AML-193 (cell line): Measurements from ENCODE around the gene CEP250.
"Not testable (repeated sequence)": the region's sequence is repeated elsewhere in the genome, so short reads cannot be mapped to it uniquely, and the experiment has no call there.

Source experiments
- DNase-seq, 2 experiments: peaks; one replicate each; lab custom pipeline; 2025; lab: John Stamatoyannopoulos, UW

Gene CEP250

GRCh38 chr20:35529552-35529951 lies 74.2 kb downstream of the CEP250 start, which contains the start of gene C20orf173:
Gene C20orf173 (minus strand): TSS chr20:35529652. CDS start chr20:35529373, 279 bp downstream.
- no peak for DNase-seq

- no peak for DNase-seq
Observed at GRCh38 chr20:35539756-35540212, 84.4 kb downstream of the CEP250 start.

- DNase-seq = no peak
Observed at GRCh38 chr20:35541118-35541782, 85.9 kb downstream of the CEP250 start.

- peak; percentile 91 to 92 for DNase-seq
Observed at GRCh38 chr20:35541783-35542662, 86.6 kb downstream of the CEP250 start, which contains the start of gene ERGIC3. Gene ERGIC3 (plus strand): TSS chr20:35542078. CDS start chr20:35542098, 20 bp downstream.

GRCh38 chr20:35542990-35543389 lies 87.6 kb downstream of the CEP250 start:
- no peak for DNase-seq

GRCh38 chr20:35544436-35544835 lies 89.0 kb downstream of the CEP250 start:
- no peak for DNase-seq

- DNase-seq = not testable (repeated sequence)
Observed at GRCh38 chr20:35544941-35545340, 89.5 kb downstream of the CEP250 start.

GRCh38 chr20:35546127-35546526 lies 90.7 kb downstream of the CEP250 start:
- DNase-seq = no peak

- no peak for DNase-seq
Observed at GRCh38 chr20:35547329-35547728, 91.9 kb downstream of the CEP250 start.

GRCh38 chr20:35551503-35551902 lies 96.1 kb downstream of the CEP250 start:
- no peak for DNase-seq

GRCh38 chr20:35552914-35553313 lies 97.5 kb downstream of the CEP250 start:
- DNase-seq = no peak

GRCh38 chr20:35555461-35555860 lies 100.1 kb downstream of the CEP250 start:
- DNase-seq = not testable (repeated sequence)

- DNase-seq = no peak
Observed at GRCh38 chr20:35555951-35556645, 100.7 kb downstream of the CEP250 start.

GRCh38 chr20:35556871-35557270 lies 101.5 kb downstream of the CEP250 start:
- DNase-seq = no peak

- no peak for DNase-seq
Observed at GRCh38 chr20:35558451-35558850, 103.1 kb downstream of the CEP250 start.

- DNase-seq = no peak
Observed at GRCh38 chr20:35559042-35559693, 103.8 kb downstream of the CEP250 start.

- no peak for DNase-seq
Observed at GRCh38 chr20:35560105-35560511, 104.7 kb downstream of the CEP250 start.

GRCh38 chr20:35560541-35560940 lies 105.1 kb downstream of the CEP250 start:
- no peak for DNase-seq

GRCh38 chr20:35561268-35561667 lies 105.9 kb downstream of the CEP250 start:
- DNase-seq = peak; percentile 3 to 17

GRCh38 chr20:35561671-35562070 lies 106.3 kb downstream of the CEP250 start:
- no peak for DNase-seq

GRCh38 chr20:35562541-35563110 lies 107.2 kb downstream of the CEP250 start:
- no peak for DNase-seq
